DND-41 (cell line): ENCODE results near the gene MTTP.

Experiments
- CTCF ChIP-seq: IDR thresholded peaks from 2 replicates; pipeline ENCODE4 v1.5.1; 2012; ENCODE audit warnings: borderline replicate concordance, low read length, moderate library complexity, mild to moderate bottlenecking; ENCODE audit not compliant: poor library complexity, severe bottlenecking; ENCODE audit errors: extremely low read depth
- EZH2 ChIP-seq: IDR thresholded peaks from 3 replicates; pipeline ENCODE4 v1.6.1; 2012; ENCODE audit warnings: borderline replicate concordance, low read depth, mild to moderate bottlenecking, moderate library complexity, low read length, inconsistent platforms; ENCODE audit not compliant: severe bottlenecking

GRCh38 chr4:99536848-99537247 lies 37.8 kb upstream of the MTTP start:
- TF ChIP-seq CTCF: no peak
- TF ChIP-seq EZH2: no peak
